ENCODE results near the gene CYP11A1.
"Not testable (repeated sequence)": the region's sequence is repeated elsewhere in the genome, so short reads cannot be mapped to it uniquely, and the experiment has no call there.

Gene CYP11A1

DNA sequence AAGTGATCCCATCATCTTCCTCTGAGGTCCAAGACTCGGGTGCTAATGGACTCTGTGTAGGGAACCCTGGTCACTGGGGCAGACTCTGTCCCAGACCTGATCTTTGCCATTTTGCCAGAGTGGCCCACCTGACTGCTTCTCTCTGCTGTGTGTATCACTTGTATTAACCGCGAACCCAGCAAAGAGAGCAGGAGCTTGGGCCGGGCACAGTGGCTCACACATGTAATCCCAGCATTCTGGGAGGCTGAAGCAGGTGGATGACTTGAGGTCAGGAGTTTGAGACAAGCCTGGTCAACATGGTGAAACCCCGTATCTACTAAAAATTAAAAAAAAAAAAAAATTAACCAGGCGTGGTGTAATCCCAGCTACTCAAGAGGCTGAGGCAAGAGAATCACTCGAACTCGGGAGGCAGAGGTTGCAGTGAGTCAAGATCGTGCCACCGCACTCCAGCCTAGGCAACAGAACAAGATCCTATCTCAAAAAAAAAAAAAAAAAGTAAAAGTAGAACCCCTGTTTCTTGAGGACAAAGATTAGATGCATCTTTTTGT is 32.9 kb upstream of the CYP11A1 start:
- DNase-seq, result no peak

DNA sequence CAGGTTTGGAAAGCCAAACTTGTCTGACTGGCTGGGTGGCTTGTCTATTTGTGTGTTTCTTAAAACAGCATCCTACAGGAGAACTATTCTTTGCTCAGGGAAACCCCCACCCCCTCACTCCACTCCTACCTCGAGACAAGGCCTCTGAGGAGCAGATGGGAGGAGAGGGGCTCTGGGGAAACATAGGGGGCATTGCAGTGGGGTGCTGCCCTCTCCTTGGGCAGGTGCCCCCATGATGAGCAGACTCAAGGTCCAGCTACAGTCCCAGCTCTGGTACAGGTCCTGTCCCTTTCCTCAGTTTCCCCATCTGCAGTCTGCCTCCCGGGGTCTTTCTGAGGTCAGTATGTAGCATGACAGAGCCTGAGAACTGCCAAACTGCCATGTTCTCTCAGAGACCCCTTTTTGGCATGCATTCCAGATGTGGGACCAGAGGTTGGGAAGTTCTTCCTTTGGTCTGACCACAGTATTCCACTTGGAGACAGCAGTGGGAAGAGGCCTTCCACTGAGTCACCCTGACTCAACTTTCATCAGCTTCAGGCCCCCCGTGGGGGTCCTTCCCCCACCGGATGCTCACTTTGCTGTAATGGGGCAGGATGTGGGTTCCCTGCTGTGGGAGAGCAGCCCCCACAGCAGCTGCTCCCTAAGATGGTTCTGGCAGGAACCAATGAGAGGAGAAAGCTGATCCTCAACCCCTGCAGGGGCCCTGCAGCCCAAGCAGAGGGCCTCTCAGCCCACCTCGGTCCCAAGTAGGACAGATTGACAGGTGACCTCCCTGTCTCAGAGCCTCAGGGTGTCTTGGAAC is 32.3 kb upstream of the CYP11A1 start:
- no peak for DNase-seq

DNA sequence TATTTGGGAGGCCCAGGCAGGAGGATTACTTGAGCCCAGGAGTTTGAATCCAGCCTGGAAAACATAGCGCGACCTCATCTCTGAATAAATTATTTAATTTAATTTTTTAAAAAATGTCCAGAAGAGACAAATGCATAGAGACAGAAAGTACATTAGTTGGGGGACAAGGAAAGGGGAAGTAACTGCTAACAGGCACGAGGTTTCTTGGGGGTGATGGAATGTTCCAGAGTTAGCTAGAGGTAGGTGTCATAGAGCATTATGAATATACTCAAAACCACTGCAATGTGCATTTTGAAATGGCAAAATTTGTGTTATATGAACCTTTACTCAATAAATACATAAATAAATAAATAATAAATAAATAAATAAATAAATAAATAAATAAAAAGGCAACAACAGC is 31.7 kb upstream of the CYP11A1 start:
- DNase-seq, result no peak

DNA sequence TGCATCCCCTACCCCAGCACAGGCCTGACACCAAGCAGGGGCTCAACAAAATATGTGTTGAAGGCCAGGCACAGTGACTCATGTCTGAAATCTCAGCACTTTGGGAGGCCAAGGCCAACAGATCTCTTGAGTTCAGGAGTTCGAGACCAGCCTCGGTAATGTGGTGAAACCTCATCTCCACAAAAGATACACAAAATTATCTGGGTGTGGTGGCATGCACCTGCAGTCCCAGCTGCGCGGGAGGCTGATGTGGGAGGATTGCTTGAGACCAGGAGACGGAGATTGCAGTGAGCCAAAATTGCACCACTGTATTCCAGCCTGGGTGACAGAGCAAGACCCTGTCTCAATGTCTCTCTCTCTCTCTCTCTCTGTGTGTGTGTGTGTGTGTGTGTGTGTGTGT is 30.7 kb upstream of the CYP11A1 start:
- no peak for DNase-seq

- DNase-seq, result no peak
Measured at GRCh38 chr15:74397239-74398068, 30.0 kb upstream of the CYP11A1 start.

DNA sequence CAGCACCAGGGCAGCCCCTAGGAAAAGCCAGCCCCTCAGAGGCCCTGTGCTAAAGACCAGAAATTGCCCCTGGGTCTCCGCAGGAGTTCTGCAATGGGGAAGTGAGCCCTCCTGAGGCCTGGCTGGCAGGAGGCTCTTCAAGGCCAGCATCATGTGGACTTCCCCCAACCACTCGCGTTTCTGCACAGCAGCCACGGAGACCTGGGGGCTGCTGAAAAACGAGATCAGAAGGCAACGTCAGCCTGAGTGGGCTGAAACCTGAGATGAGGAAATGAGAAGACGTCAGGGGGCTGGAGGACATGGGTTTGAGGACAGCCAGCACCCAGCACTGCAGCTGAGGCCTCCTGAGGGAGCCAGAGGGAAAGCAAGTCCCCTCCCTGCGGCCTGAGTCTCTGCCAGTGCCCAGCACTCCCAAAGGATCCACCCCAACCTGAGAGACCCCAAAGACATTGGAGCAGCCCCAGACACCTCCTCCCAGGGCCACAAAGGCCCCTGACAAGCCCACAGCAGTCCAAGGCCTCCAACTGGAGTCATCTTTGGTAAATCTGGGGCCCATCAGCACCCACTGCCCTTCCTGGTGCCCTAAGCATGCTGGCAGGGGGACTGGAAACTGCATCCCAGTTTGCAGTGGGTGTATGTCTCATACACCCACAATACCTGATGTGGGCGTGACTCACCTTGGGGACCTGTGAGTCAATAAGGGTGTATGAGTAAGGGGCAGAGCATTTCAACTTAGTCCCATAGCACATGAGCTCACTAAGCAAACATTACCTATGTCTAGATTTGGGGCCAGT is 29.2 kb upstream of the CYP11A1 start:
- no peak for DNase-seq

DNA sequence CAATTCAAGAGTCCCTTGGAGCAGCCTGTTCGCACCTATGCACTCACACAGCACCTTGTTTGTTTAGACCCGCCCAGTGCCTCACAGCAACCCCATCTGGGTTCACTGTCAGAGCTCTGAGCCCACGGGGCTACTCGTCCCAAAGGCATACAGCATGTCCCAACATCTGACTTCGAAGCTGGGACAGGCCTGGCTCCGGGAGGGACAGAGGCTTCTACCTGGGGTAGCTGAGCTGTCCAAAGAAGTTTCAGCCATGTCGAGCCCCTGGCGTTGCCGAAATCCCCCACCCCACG is 28.6 kb upstream of the CYP11A1 start:
- no peak for DNase-seq

GRCh38 chr15:74395319-74396145 is 28.1 kb upstream of the CYP11A1 start:
- DNase-seq, result no peak

DNA sequence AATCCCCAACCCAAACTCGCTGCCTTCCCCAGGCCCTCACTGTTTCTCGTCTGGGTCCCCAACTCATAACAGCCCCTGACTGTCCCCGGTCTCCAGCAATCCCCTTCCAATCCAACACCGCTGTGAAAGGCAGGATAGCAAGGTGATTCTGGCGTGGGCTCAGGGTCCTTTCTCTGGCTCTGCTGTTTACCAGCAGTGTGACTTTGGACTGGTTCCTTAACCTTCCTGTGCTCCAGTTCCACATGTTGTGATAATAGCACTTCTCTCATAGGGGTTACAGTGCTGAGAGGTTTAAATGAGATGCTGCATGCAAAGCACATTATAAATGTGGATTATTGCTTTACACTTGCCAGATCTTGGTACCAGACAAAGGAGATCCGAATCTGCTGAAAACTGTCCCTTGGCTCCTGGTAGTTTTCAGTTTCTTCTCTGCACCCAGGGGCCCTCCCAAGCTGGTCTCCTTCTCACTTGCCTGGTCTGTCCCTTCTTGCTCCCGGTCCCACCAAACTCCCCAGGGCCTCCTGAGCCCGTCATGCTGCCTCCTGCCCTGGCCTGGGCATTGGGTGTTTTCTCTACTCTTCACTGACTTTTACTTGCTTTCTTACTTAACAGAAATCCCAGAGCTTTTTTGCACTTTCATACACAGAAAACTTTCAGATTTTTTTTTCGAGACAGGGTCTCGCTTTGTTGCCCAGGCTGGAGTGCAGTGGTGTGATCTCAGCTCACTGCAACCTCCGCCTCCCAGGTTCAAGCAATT is 26.8 kb upstream of the CYP11A1 start:
- DNase-seq, result no peak

DNA sequence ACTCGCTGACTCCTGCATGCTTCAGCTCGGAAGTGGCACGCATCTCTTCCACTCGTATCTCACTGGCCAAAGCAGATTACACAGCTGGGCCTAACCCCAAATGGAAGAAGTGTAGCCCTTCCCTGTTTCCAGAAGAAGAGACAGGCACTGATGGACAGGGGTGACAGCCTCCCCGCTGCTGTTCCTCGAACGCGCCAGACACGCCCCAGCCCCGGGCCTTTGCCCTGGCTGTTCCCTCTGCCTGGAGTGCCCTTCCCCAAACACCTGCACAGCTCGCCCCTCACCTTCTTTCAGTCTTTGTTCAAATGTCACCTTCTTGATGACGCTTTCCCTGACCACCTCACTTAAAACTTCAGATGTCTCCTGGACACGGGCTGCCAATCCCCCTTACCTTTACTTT is 26.0 kb upstream of the CYP11A1 start:
- no peak for DNase-seq

- no peak for DNase-seq
Measured at GRCh38 chr15:74392902-74393301, 25.5 kb upstream of the CYP11A1 start.

- DNase-seq, result peak in 1 of 2 donors; percentile 47
Measured at GRCh38 chr15:74392451-74392830, 25.0 kb upstream of the CYP11A1 start.

DNA sequence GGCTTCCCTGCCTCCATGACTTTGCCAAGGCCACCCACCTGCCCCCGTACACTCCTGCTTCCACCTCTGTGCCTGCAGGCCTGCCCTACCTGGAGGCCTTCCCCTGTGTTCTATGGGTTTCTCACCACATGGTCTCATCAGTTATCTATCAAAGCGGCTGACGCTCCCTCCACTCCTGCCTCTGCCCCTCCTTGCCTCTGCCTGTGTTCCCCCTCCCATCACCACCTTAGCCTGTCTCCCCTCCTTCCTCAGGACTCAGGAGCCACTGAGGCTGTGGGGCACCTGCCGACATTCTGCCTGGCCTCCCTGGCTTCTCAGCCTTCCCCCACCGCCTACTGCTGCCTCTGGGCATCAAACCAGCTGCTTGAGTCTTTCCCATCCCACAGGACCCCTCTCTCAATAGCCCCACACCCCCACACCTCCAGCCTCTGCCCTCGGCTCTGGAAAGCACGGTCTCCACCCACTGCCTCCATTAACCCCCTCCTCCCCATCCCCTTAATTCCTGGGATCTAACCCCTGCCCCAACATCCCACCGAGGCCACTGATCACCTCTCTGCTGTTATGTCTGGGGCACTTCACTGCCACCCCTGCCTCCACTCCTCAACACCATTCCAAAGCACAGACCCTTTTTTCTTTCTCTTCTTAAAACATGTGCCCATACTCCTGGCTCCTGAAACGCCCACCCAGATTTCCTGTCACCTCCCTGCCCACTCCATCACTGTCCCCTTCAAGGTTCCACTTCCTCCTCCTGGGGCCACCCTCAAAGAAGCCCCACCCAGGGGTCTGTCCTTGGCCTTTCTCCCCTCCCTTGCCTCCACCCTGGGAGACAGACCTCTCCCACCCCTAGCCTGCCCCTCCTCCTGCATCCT is 24.4 kb upstream of the CYP11A1 start:
- no peak for DNase-seq

- no peak for DNase-seq
Measured at GRCh38 chr15:74390647-74391288, 23.3 kb upstream of the CYP11A1 start.

- DNase-seq, result not testable (repeated sequence)
Measured at GRCh38 chr15:74390049-74390646, 22.7 kb upstream of the CYP11A1 start.

DNA sequence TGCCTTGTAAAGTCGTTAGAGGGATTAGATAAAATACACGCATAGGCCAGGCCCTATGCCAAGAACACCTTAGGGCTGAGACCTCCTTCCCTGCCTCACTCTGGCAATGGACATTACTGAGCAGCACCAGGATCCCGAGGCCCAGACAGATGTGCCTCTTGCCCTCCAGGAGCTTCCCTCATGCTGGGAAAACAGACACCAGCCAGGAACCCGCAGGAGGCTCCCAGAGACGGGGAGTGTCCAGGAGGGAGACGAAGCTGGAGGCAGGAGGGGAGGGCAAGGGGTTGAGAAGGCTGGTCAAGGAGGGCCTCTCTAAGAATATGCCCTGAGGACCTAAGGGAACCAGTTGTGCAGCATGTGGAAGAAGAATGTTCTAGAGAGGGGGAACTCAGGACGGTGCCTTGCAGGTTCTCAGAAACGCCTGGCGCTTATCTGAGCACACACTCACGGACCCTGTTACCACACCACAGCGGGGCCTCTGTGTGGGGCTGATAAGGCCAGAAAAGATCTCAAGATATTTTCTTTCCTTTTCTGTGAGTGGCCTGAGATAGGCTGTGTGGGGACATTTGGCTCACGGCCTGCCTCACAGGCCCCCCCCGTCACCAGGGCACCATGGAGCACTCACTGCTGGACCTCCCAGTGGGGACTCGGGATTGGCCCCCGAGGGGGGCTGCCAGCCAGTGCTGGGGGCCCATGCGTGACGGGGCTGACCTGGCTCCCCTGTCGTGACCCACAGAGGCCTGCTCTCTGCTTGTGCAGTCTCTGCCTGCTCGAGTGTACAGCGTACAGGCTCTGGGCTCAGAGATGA is 22.0 kb upstream of the CYP11A1 start:
- no peak for DNase-seq

GRCh38 chr15:74388363-74388951 is 21.0 kb upstream of the CYP11A1 start:
- DNase-seq, result no peak
